HG03135 (cell line): ENCODE measurements around the gene CDY2A.
"Not testable (repeated sequence)": the region's sequence is repeated elsewhere in the genome, so short reads cannot be mapped to it uniquely, and the experiment has no call there.

Experiments used
- ATAC-seq: cut with Tn5 transposase; IDR thresholded peaks from one replicate; pipeline ENCODE4 v1.9.1; 2021; ENCODE audit warnings: mild to moderate bottlenecking, moderate library complexity; ENCODE audit not compliant: unreplicated experiment

CDY2A gene, protein sequence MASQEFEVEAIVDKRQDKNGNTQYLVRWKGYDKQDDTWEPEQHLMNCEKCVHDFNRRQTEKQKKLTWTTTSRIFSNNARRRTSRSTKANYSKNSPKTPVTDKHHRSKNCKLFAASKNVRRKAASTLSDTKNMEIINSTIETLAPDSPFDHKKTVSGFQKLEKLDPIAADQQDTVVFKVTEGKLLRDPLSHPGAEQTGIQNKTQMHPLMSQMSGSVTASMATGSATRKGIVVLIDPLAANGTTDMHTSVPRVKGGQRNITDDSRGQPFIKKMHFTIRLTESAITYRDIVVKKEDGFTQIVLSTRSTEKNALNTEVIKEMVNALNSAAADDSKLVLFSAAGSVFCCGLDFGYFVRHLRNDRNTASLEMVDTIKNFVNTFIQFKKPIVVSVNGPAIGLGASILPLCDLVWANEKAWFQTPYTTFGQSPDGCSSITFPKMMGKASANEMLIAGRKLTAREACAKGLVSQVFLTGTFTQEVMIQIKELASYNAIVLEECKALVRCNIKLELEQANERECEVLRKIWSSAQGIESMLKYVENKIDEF

GRCh38 chrY:18025487-18025886 is at the start of gene CDY2A:
CDY2A (plus strand) TSS chrY:18025787; CDS start chrY:18026115, 328 bp downstream.
- ATAC-seq: not testable (repeated sequence)

GRCh38 chrY:17997586-17997985 is 28.0 kb upstream of the CDY2A start:
- not testable (repeated sequence) for ATAC-seq

DNA sequence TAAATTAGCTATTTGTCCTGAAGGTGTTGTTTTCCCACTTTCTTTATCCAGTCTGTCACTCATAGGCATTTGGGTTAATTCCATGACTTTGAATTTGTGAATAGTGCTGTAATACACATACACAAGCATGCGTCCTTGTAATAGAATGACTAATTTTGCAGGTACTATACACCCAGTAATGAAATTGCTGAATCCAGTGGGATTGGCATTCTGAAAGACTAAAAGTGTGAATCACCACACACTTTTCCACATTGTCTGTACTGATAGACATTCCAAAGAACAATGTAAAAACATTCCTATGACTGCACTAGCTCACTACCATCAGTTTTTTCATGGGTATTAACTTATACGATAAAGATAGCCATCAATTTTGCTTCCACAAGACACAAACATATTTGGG is 27.3 kb upstream of the CDY2A start:
- not testable (repeated sequence) for ATAC-seq

DNA sequence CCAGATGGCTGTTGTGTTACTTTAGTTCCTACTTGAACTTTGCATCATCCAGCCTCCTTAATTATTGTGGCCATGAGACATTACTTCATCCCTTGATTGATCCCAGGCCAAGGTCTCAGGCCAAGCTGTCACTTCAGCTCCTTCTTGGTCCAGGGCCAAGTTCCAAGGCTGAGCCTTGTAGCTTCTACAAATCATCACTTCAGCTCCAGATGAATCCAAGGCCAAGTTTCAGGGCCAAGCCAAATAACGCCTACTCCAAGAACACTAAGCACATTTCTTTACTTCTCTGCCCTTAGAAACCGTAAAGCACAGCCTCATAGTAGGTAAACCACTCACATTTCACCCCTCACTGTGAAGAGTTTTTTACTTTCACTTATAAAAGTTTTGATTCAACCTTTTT is 1.7 kb upstream of the CDY2A start:
- ATAC-seq: not testable (repeated sequence)

- ATAC-seq: not testable (repeated sequence)
These were observed 3.3 kb downstream of the CDY2A start for GRCh38 chrY:18028845-18029244.

DNA sequence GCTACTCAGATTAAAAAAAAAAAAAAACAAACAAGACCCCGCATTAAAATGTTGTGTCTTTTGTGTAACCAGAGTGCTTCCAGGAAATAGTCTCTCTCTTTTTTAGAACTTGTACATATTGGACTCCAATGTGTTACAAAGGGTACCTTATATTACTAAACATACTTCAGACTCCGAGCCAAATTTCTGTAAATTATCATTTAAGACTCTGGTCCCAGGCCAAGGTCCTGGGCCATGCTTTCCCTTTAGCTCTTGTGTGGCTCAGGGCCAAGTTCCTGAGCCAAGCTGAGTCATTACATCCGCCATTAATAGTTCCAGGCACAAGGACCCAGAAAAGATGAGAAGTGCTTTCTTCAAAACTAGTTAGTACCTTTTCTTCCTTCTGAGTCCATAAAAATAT is 4.6 kb downstream of the CDY2A start:
- not testable (repeated sequence) for ATAC-seq

- not testable (repeated sequence) for ATAC-seq
These were observed 8.7 kb downstream of the CDY2A start for GRCh38 chrY:18034100-18034814.

- ATAC-seq: not testable (repeated sequence)
These were observed 9.3 kb downstream of the CDY2A start for GRCh38 chrY:18034864-18035263.

- not testable (repeated sequence) for ATAC-seq
These were observed 19.4 kb downstream of the CDY2A start for GRCh38 chrY:18044990-18045389.

DNA sequence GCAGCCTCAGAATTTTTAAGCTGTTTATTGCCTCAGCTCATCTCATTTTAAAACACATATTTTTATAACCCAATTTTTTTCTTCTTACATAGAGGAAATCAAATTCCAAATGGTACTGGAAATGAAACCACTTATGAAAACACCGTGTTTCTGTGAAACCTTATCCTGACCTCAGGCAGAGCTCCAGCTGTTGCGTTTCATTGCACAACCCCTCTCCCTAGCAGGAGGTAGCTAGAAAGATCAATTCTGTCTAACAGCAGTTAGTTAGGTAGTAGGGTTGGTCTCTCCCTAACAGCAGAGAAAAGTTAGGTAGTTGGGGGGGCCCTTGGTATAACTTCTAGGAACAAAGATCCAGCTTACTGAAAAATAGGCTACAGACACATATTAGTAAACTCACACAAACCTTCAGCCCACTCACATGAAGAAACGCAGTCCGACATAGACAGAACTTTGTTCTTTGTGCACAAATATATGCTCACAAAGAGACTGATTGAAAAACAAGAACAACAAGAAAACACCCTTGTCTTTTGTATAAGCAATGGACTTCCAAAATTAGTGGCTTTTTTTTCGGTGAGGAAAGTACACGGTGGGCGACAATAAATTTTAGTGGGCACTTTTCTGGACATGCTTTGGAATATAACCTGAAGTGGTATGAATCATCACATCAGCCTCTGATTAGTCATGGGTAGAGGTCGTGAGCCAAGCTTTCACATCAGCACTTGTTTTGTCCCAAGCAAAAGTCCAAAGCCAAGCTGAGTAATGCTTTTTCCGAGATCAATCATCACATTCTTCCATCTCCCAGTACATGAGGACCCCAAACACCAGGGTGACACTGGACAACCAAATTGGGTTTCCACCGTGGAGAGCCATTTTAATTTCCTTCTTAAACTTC is 22.8 kb downstream of the CDY2A start:
- ATAC-seq: not testable (repeated sequence)

GRCh38 chrY:18049061-18049460 is 23.5 kb downstream of the CDY2A start:
- not testable (repeated sequence) for ATAC-seq

- ATAC-seq: not testable (repeated sequence)
These were observed 30.9 kb downstream of the CDY2A start for GRCh38 chrY:18056473-18056872.

- ATAC-seq: not testable (repeated sequence)
These were observed 47.9 kb downstream of the CDY2A start for GRCh38 chrY:18073464-18073863.
